ENCODE data around the gene KRTAP5-8. TPM values are rescaled to one million over a fixed set of nuclear protein-coding genes. Genes with fewer than 3 reads are reported as not detected.
"Not testable (repeated sequence)": the region's sequence is repeated elsewhere in the genome, so short reads cannot be mapped to it uniquely, and the experiment has no call there.

The KRTAP5-8 gene
- not detected in 3 replicates for total RNA-seq
- long read RNA-seq: 0 reads

- not testable (repeated sequence) for DNase-seq (ENCODE audit: low spot score); H3K9me3 Mint-ChIP-seq (ENCODE audit: low read depth); H3K27me3 Mint-ChIP-seq (ENCODE audit: low read depth); H3K4me1 Mint-ChIP-seq (ENCODE audit: low read depth); H3K36me3 Mint-ChIP-seq (ENCODE audit: low read depth); H3K4me3 Mint-ChIP-seq (ENCODE audit: unreplicated experiment); H3K27ac Mint-ChIP-seq (ENCODE audit: unreplicated experiment)
Observed at GRCh38 chr11:71537977-71538665, at the start of gene KRTAP5-8. Gene KRTAP5-8, plus strand, starts transcription at chr11:71538025. Its CDS starts 31 bp downstream, at chr11:71538056.

- Mint-ChIP-seq H3K27ac (ENCODE audit: unreplicated experiment) (no peak overlapping the region), H3K9me3 (ENCODE audit: low read depth) (no peaks in the 10 kb centered on the region), H3K27me3 (ENCODE audit: low read depth) (no peaks in the 10 kb centered on the region), H3K4me3 (ENCODE audit: unreplicated experiment) (no peak overlapping the region), H3K36me3 (ENCODE audit: low read depth) (peaks cover 55% of the 10 kb centered on the region), H3K4me1 (ENCODE audit: low read depth) (peaks cover 10% of the 10 kb centered on the region)
- TF ChIP-seq CTCF (IDR thresholded peaks at IDR 0.05): no peak
- DNase-seq (ENCODE audit: low spot score): peak; percentile 41
Observed at GRCh38 chr11:71488681-71489270, 49.0 kb upstream of the KRTAP5-8 start.

DNA sequence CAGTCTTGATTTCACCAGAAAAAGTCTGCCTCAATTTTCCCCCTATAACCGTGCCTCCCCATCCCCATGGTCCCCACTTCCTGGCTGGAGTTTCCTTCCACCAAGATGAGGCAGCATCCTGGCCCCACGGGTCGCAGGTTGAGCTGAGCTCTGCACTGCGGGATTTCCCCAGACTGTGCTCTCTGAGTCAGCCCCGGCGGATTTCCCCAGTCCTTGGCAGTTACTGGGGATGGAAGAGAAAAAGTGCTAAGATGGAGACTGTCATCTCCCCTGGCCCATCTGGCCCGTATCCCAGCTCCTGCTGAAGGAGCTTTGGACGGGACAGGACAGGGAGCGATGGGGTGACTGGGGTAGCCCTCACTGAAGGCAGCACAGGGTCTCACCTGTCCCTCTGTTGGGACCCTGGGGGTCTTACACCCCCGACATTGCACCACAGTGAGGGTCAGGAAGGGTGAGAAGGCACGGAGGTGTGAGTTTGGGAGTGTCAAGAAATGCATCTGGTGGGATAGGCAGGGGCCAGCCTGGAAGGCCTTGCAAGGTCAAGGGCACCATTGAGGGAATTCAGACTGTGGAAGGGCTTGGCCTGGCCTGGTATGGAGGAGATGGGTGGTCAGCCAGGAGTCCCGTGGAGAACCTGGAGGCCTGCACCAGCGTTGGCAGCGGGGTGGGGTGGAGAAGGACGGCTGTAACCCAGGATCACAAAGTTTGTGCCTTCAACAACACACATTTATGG lies 48.3 kb upstream of the KRTAP5-8 start:
- peaks cover 53% of the 10 kb centered on the region for H3K36me3 Mint-ChIP-seq (ENCODE audit: low read depth)
- peaks cover 10% of the 10 kb centered on the region for H3K4me1 Mint-ChIP-seq (ENCODE audit: low read depth)
- H3K9me3 Mint-ChIP-seq (ENCODE audit: low read depth): no peaks in the 10 kb centered on the region
- no peak overlapping the region for H3K4me3 Mint-ChIP-seq (ENCODE audit: unreplicated experiment)
- no peaks in the 10 kb centered on the region for H3K27me3 Mint-ChIP-seq (ENCODE audit: low read depth)
- TF ChIP-seq CTCF (IDR thresholded peaks at IDR 0.05): no peak
- DNase-seq (ENCODE audit: low spot score): peak; percentile 84
- H3K27ac Mint-ChIP-seq (ENCODE audit: unreplicated experiment): no peak overlapping the region

DNA sequence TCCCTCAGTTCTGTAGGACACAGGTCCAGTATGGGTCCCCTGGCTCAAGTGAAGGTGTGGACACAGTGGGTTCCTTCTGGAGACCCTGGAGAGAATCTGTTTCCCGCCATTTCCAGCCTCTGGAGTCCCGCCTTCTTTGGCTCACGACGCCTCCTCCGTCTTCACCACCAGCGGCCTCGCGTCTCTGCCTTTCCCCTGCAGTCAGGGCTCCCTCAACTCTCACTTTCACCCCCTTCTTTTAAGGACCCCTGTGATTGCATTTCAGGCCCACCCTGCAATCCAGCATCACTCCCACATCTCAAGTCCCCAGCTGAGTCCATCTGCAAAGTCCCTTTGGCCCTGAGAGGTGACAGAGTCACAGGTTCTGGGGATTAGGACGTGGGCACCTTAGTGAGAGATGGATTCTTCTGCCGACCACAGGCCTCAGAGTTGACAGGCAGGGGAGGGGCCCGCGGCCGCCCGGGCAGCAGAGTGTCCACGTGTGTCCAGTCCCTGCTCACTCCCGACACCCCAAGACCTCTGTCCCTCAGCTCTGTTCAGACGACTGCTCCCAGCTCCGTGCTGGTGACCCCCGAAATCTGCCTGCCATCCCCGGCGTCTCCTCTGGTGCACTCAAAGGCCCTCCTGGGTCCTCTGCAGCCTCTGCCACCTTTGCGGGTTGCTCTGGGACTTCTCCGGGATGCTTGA lies 47.6 kb upstream of the KRTAP5-8 start:
- TF ChIP-seq CTCF (IDR thresholded peaks at IDR 0.05): no peak
- H3K36me3 Mint-ChIP-seq (ENCODE audit: low read depth): peaks cover 54% of the 10 kb centered on the region
- no peaks in the 10 kb centered on the region for H3K27me3 Mint-ChIP-seq (ENCODE audit: low read depth)
- peak; percentile 79 for DNase-seq (ENCODE audit: low spot score)
- no peak overlapping the region for H3K27ac Mint-ChIP-seq (ENCODE audit: unreplicated experiment)
- no peak overlapping the region for H3K4me3 Mint-ChIP-seq (ENCODE audit: unreplicated experiment)
- H3K9me3 Mint-ChIP-seq (ENCODE audit: low read depth): no peaks in the 10 kb centered on the region
- H3K4me1 Mint-ChIP-seq (ENCODE audit: low read depth): peaks cover 10% of the 10 kb centered on the region

- DNase-seq (ENCODE audit: low spot score): peak; percentile 83
- Mint-ChIP-seq H3K4me3 (ENCODE audit: unreplicated experiment) (no peak overlapping the region), H3K27ac (ENCODE audit: unreplicated experiment) (no peak overlapping the region), H3K9me3 (ENCODE audit: low read depth) (no peaks in the 10 kb centered on the region), H3K4me1 (ENCODE audit: low read depth) (peaks cover 10% of the 10 kb centered on the region), H3K36me3 (ENCODE audit: low read depth) (peaks cover 53% of the 10 kb centered on the region), H3K27me3 (ENCODE audit: low read depth) (no peaks in the 10 kb centered on the region)
- no peak for TF ChIP-seq CTCF (IDR thresholded peaks at IDR 0.05)
Observed at GRCh38 chr11:71490731-71491390, 47.0 kb upstream of the KRTAP5-8 start.
